ENCODE measurements around the gene PDX1. TPM values are rescaled to one million over a fixed set of nuclear protein-coding genes. Genes with fewer than 3 reads are reported as not detected.

PDX1 gene
- total RNA-seq, 1 experiment from 2014 or later = 1.7 TPM

DNA sequence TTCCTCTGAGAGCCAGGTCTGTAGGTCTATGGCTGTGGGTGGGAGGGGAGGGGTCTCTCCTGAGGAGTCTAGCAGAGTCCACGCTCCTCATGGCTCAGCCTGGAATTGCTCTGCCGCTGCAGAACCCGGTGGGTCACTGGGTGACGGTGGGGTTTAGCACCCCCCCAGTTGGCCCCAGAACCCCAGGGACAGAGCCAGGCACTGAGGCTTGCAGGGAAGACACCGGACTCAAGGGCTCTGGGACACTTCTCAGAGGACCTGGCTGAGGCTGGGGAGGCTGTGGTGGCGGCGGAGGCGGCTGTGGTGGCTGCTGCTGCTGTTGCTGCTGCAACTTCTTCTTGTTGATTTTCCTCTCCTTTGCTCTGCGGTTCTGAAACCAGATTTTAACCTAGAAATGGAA, 43.2 kb downstream of the PDX1 start:
- no peaks in the 10 kb centered on the region for H3K9me3 ChIP-seq (ENCODE audit: control insufficient read depth in 1 of 2, insufficient read depth in 1 of 2, low read depth in 1 of 2, low read length in 2 of 2)
- H2AFZ ChIP-seq (ENCODE audit: low read depth, low read length, poor library complexity, severe bottlenecking) = no peak overlapping the region
- H3K27ac ChIP-seq (ENCODE audit: low read depth, low read length) = no peak overlapping the region
- DNase-seq (ENCODE audit: low read depth, low spot score) (no peak), ATAC-seq (no peak)
- H3K27me3 ChIP-seq (ENCODE audit: insufficient read depth, low read length) = no peaks in the 10 kb centered on the region
- peaks cover 0 to 4% of the 10 kb centered on the region in 2 experiments; a peak in 1 of 4 replicates for H3K36me3 ChIP-seq (ENCODE audit: control insufficient read depth in 1 of 2, insufficient read depth in 2 of 2, low read length in 2 of 2)
- no TSS peak for BruUV-seq (replicated peaks)
- H3K4me2 ChIP-seq (ENCODE audit: low read length) = no peak overlapping the region
- H3K79me2 ChIP-seq (ENCODE audit: insufficient read depth, low read length) = peaks cover 34% of the 10 kb centered on the region
- intact Hi-C loops (cut with micrococcal nuclease) = no loop called here
- peaks cover 6 to 16% of the 10 kb centered on the region in 2 experiments; a peak in 3 of 4 replicates for H3K4me1 ChIP-seq (ENCODE audit: control insufficient read depth in 1 of 2, insufficient read depth in 2 of 2, low read length in 2 of 2)
- no peaks in the 10 kb centered on the region for H4K20me1 ChIP-seq (ENCODE audit: insufficient read depth)
- CTCF ChIA-PET = interaction anchor here (1.6 to 2.1 kb wide), 2 partner anchors 9 to 133 kb away, joined by 4 to 7 read pairs; no protein-coding TSS in a partner anchor
- H3K9ac ChIP-seq (ENCODE audit: low read length) = no peak overlapping the region
- POLR2A ChIA-PET = no interaction called here
- H3K4me3 ChIP-seq (replicated peaks in 1 of 2; ENCODE audit: low read depth in 1 of 2, low read length in 2 of 2) = no peak overlapping the region
- TF ChIP-seq TCF7L2 (IDR thresholded peaks at IDR 0.05; ENCODE audit: borderline replicate concordance, extremely low read depth, insufficient read depth, insufficient read length) (no peak), EZH2 (IDR thresholded peaks at IDR 0.05) (no peak), SRF (IDR thresholded peaks at IDR 0.05; ENCODE audit: low read depth) (no peak), CEBPB (IDR thresholded peaks at IDR 0.05; ENCODE audit: low read depth) (no peak)
- TF ChIP-seq, protein P1, sequence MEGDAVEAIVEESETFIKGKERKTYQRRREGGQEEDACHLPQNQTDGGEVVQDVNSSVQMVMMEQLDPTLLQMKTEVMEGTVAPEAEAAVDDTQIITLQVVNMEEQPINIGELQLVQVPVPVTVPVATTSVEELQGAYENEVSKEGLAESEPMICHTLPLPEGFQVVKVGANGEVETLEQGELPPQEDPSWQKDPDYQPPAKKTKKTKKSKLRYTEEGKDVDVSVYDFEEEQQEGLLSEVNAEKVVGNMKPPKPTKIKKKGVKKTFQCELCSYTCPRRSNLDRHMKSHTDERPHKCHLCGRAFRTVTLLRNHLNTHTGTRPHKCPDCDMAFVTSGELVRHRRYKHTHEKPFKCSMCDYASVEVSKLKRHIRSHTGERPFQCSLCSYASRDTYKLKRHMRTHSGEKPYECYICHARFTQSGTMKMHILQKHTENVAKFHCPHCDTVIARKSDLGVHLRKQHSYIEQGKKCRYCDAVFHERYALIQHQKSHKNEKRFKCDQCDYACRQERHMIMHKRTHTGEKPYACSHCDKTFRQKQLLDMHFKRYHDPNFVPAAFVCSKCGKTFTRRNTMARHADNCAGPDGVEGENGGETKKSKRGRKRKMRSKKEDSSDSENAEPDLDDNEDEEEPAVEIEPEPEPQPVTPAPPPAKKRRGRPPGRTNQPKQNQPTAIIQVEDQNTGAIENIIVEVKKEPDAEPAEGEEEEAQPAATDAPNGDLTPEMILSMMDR (IDR thresholded peaks at IDR 0.05 in 2 of 3, conservative IDR thresholded peaks at IDR 0.05 in 1 of 3; ENCODE audit: borderline replicate concordance in 1 of 3, insufficient read depth in 1 of 3, low read depth in 2 of 3, low read length in 2 of 3) = no peak
- RAD21 ChIA-PET (ENCODE audit: low non-redundant PET in 1 of 2, low total read pairs in 2 of 2, uncharacterized antibody in 2 of 2, unreplicated experiment in 2 of 2) = no interaction called here
- H3K9me2 ChIP-seq (ENCODE audit: insufficient read depth) = no peaks in the 10 kb centered on the region

DNA sequence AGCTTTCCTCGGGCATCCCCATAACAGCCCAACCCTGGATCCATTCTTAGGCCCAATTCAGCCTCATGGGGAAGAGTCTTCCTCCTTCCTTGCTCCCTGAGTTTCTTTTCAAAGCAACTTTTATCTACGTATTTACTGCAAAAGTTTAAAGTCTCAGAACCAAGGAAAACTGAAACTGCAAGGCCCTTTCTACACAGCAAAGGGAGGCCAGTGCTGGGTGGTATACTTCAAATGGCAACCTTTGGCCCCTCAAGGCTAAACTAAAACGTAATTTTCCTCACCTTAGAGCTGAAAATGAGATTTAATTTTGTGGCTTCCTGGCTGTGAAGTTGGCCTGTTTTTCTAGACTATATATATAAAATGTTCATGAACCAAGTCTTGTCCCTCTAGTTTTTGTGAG, 43.7 kb downstream of the PDX1 start:
- H3K9ac ChIP-seq (ENCODE audit: low read length) = no peak overlapping the region
- no TSS peak for BruUV-seq (replicated peaks)
- H3K9me2 ChIP-seq (ENCODE audit: insufficient read depth) = no peaks in the 10 kb centered on the region
- intact Hi-C loops (cut with micrococcal nuclease) = no loop called here
- no peak overlapping the region for H2AFZ ChIP-seq (ENCODE audit: low read depth, low read length, poor library complexity, severe bottlenecking)
- ChIA-PET RAD21 (ENCODE audit: low non-redundant PET in 1 of 2, low total read pairs in 2 of 2, uncharacterized antibody in 2 of 2, unreplicated experiment in 2 of 2) (no interaction called here), POLR2A (no interaction called here), CTCF (interaction anchor here (1.6 to 2.1 kb wide), 2 partner anchors 10 to 133 kb away, joined by 4 to 7 read pairs; no protein-coding TSS in a partner anchor)
- H3K4me3 ChIP-seq (replicated peaks in 1 of 2; ENCODE audit: low read depth in 1 of 2, low read length in 2 of 2) = no peak overlapping the region
- H3K36me3 ChIP-seq (ENCODE audit: control insufficient read depth in 1 of 2, insufficient read depth in 2 of 2, low read length in 2 of 2) = peaks cover 0 to 4% of the 10 kb centered on the region in 2 experiments; a peak in 1 of 4 replicates
- DNase-seq (ENCODE audit: low read depth, low spot score) (no peak), ATAC-seq (no peak)
- no peaks in the 10 kb centered on the region for H3K27me3 ChIP-seq (ENCODE audit: insufficient read depth, low read length)
- no peaks in the 10 kb centered on the region for H4K20me1 ChIP-seq (ENCODE audit: insufficient read depth)
- H3K27ac ChIP-seq (ENCODE audit: low read depth, low read length) = no peak overlapping the region
- no peak overlapping the region for H3K4me2 ChIP-seq (ENCODE audit: low read length)
- H3K4me1 ChIP-seq (ENCODE audit: control insufficient read depth in 1 of 2, insufficient read depth in 2 of 2, low read length in 2 of 2) = peaks cover 6 to 16% of the 10 kb centered on the region in 2 experiments; a peak in 3 of 4 replicates
- no peaks in the 10 kb centered on the region for H3K9me3 ChIP-seq (ENCODE audit: control insufficient read depth in 1 of 2, insufficient read depth in 1 of 2, low read depth in 1 of 2, low read length in 2 of 2)
- peaks cover 39% of the 10 kb centered on the region for H3K79me2 ChIP-seq (ENCODE audit: insufficient read depth, low read length)
- TF ChIP-seq YY1 (IDR thresholded peaks at IDR 0.05; ENCODE audit: extremely low read depth, insufficient replicate concordance, low read depth, low read length) = no peak
- TF ChIP-seq, protein P2, sequence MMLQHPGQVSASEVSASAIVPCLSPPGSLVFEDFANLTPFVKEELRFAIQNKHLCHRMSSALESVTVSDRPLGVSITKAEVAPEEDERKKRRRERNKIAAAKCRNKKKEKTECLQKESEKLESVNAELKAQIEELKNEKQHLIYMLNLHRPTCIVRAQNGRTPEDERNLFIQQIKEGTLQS (IDR thresholded peaks at IDR 0.05) = no peak
- no peak for TF ChIP-seq SP1 (IDR thresholded peaks at IDR 0.05; ENCODE audit: low read depth)
- no peak for TF ChIP-seq SRF (IDR thresholded peaks at IDR 0.05; ENCODE audit: low read depth)
- TF ChIP-seq, protein P1 (IDR thresholded peaks at IDR 0.05 in 2 of 3, conservative IDR thresholded peaks at IDR 0.05 in 1 of 3; ENCODE audit: borderline replicate concordance in 1 of 3, insufficient read depth in 1 of 3, low read depth in 2 of 3, low read length in 2 of 3) = no peak
- no peak for TF ChIP-seq ELF1 (IDR thresholded peaks at IDR 0.05; ENCODE audit: borderline replicate concordance, low read depth)
- no peak for TF ChIP-seq CEBPB (IDR thresholded peaks at IDR 0.05; ENCODE audit: low read depth)
- TF ChIP-seq EZH2phosphoT487 (IDR thresholded peaks at IDR 0.05; ENCODE audit: borderline replicate concordance) = no peak
- no peak for TF ChIP-seq CBX3 (IDR thresholded peaks at IDR 0.05; ENCODE audit: low read depth)
- no peak for TF ChIP-seq POLR2AphosphoS5 (IDR thresholded peaks at IDR 0.05; ENCODE audit: low read depth, low read length)
- TF ChIP-seq SIN3A (IDR thresholded peaks at IDR 0.05; ENCODE audit: low read depth) = no peak
- TF ChIP-seq EGR1 (IDR thresholded peaks at IDR 0.05; ENCODE audit: low read depth) = no peak
- no peak for TF ChIP-seq TCF7L2 (IDR thresholded peaks at IDR 0.05; ENCODE audit: borderline replicate concordance, extremely low read depth, insufficient read depth, insufficient read length)
- no peak for TF ChIP-seq JUND (IDR thresholded peaks at IDR 0.05)
- no peak for TF ChIP-seq RAD21 (IDR thresholded peaks at IDR 0.05; ENCODE audit: low read depth)

Measured in HCT116 (cell line).